ENCODE results near the gene RFX6. TPM values are rescaled to one million over a fixed set of nuclear protein-coding genes. Genes with fewer than 3 reads are reported as not detected.

RFX6 gene
- total and polyA plus RNA-seq, 4 donors, result not detected

GRCh38 chr6:116971959-116972358 lies 94.9 kb downstream of the RFX6 start:
- peaks cover 2% of the 10 kb centered on the region for H3K9me3 ChIP-seq (ENCODE audit: control insufficient read depth, low read length)
- intact Hi-C loops (cut with DNase I), result no loop called here
- H3K36me3 ChIP-seq (ENCODE audit: control insufficient read depth in 1 of 2, insufficient read depth in 2 of 2, low read length in 1 of 2), result no peaks in the 10 kb centered on the region
- 1 to 3% methylated on average over 1 of the region's 1 CpG for WGBS, 2 donors
- H3K4me1 ChIP-seq (ENCODE audit: control insufficient read depth in 1 of 2, insufficient read depth in 2 of 2, low read length in 2 of 2), result peaks cover 0 to 1% of the 10 kb centered on the region in 2 donors
- ATAC-seq (ENCODE audit: low FRiP score) (no peak), DNase-seq (no peak)
- H3K27me3 ChIP-seq (ENCODE audit: control insufficient read depth in 1 of 2, insufficient read depth in 2 of 2, low read length in 1 of 2), result no peaks in the 10 kb centered on the region
- no peak overlapping the region for H3K27ac ChIP-seq (ENCODE audit: low read depth in 1 of 2, low read length in 2 of 2)
- H3K4me3 ChIP-seq (ENCODE audit: low read length in 2 of 2), result no peak overlapping the region

GRCh38 chr6:116973976-116974375 lies 96.9 kb downstream of the RFX6 start:
- no peak overlapping the region for H3K4me3 ChIP-seq (ENCODE audit: low read length in 2 of 2)
- intact Hi-C loops (cut with DNase I), result no loop called here
- DNase-seq, result no peak

GRCh38 chr6:116974526-116975316 lies 97.7 kb downstream of the RFX6 start:
- no peaks in the 10 kb centered on the region for H3K27me3 ChIP-seq (ENCODE audit: control insufficient read depth in 1 of 2, insufficient read depth in 2 of 2, low read length in 1 of 2)
- H3K36me3 ChIP-seq (ENCODE audit: control insufficient read depth in 1 of 2, insufficient read depth in 2 of 2, low read length in 1 of 2), result no peaks in the 10 kb centered on the region
- ATAC-seq (ENCODE audit: low FRiP score) (no peak), DNase-seq (no peak)
- 56 to 57% methylated on average over 5 of the region's 5 CpGs for WGBS, 2 donors
- no peak overlapping the region for H3K27ac ChIP-seq (ENCODE audit: low read depth in 1 of 2, low read length in 2 of 2)
- H3K4me1 ChIP-seq (ENCODE audit: control insufficient read depth in 1 of 2, insufficient read depth in 2 of 2, low read length in 2 of 2), result peaks cover 0 to 1% of the 10 kb centered on the region in 2 donors
- H3K4me3 ChIP-seq (ENCODE audit: low read length in 2 of 2), result no peak overlapping the region
- H3K9me3 ChIP-seq (ENCODE audit: control insufficient read depth, low read length), result peaks cover 2% of the 10 kb centered on the region
- intact Hi-C loops (cut with DNase I), result no loop called here

More at GRCh38 chr6:116973976-116974375, 96.9 kb downstream of the RFX6 start:
- H3K36me3 ChIP-seq (ENCODE audit: control insufficient read depth in 1 of 2, insufficient read depth in 2 of 2, low read length in 1 of 2), result no peaks in the 10 kb centered on the region
- ATAC-seq (ENCODE audit: low FRiP score), result no peak
- H3K27me3 ChIP-seq (ENCODE audit: control insufficient read depth in 1 of 2, insufficient read depth in 2 of 2, low read length in 1 of 2), result no peaks in the 10 kb centered on the region
- WGBS, 2 donors, result 46 to 62% methylated on average over 5 of the region's 5 CpGs
- no peak overlapping the region for H3K27ac ChIP-seq (ENCODE audit: low read depth in 1 of 2, low read length in 2 of 2)
- peaks cover 0 to 1% of the 10 kb centered on the region in 2 donors for H3K4me1 ChIP-seq (ENCODE audit: control insufficient read depth in 1 of 2, insufficient read depth in 2 of 2, low read length in 2 of 2)
- peaks cover 2% of the 10 kb centered on the region for H3K9me3 ChIP-seq (ENCODE audit: control insufficient read depth, low read length)

- no peak overlapping the region for H3K4me3 ChIP-seq (ENCODE audit: low read length in 2 of 2)
- peaks cover 0 to 1% of the 10 kb centered on the region in 2 donors for H3K4me1 ChIP-seq (ENCODE audit: control insufficient read depth in 1 of 2, insufficient read depth in 2 of 2, low read length in 2 of 2)
- DNase-seq (no peak), ATAC-seq (ENCODE audit: low FRiP score) (no peak)
- WGBS, 2 donors, result 73 to 78% methylated on average over 3 of the region's 3 CpGs
- no peaks in the 10 kb centered on the region for H3K36me3 ChIP-seq (ENCODE audit: control insufficient read depth in 1 of 2, insufficient read depth in 2 of 2, low read length in 1 of 2)
- peaks cover 2% of the 10 kb centered on the region for H3K9me3 ChIP-seq (ENCODE audit: control insufficient read depth, low read length)
- H3K27me3 ChIP-seq (ENCODE audit: control insufficient read depth in 1 of 2, insufficient read depth in 2 of 2, low read length in 1 of 2), result no peaks in the 10 kb centered on the region
- H3K27ac ChIP-seq (ENCODE audit: low read depth in 1 of 2, low read length in 2 of 2), result no peak overlapping the region
- intact Hi-C loops (cut with DNase I), result no loop called here
Measured at GRCh38 chr6:116975600-116975999, 98.6 kb downstream of the RFX6 start.

- H3K4me3 ChIP-seq (ENCODE audit: low read length in 2 of 2), result no peak overlapping the region
- ATAC-seq (ENCODE audit: low FRiP score), result no peak
- H3K27me3 ChIP-seq (ENCODE audit: control insufficient read depth in 1 of 2, insufficient read depth in 2 of 2, low read length in 1 of 2), result no peaks in the 10 kb centered on the region
- 63 to 71% methylated on average over 1 of the region's 1 CpG for WGBS, 2 donors
- no peaks in the 10 kb centered on the region for H3K9me3 ChIP-seq (ENCODE audit: control insufficient read depth, low read length)
- no peaks in the 10 kb centered on the region for H3K36me3 ChIP-seq (ENCODE audit: control insufficient read depth in 1 of 2, insufficient read depth in 2 of 2, low read length in 1 of 2)
- H3K27ac ChIP-seq (ENCODE audit: low read depth in 1 of 2, low read length in 2 of 2), result no peak overlapping the region
- H3K4me1 ChIP-seq (ENCODE audit: control insufficient read depth in 1 of 2, insufficient read depth in 2 of 2, low read length in 2 of 2), result no peaks in the 10 kb centered on the region
- intact Hi-C loops (cut with DNase I), result no loop called here
- no peak for DNase-seq
Measured at GRCh38 chr6:116979560-116979959, 102.5 kb downstream of the RFX6 start.

Other genes starting within 250 kb of the RFX6 start
- gene ZUP1, start 208.5 kb upstream of the RFX6 start, total RNA-seq, result 10 to 100 TPM; 11.4 TPM
- gene ZUP1, start 208.5 kb upstream of the RFX6 start, polyA plus RNA-seq, result 1 to 10 TPM; 4.6 to 7.1 TPM
- gene KPNA5, start 196.0 kb upstream of the RFX6 start, total RNA-seq, result 10 to 100 TPM; 18.9 to 21.7 TPM
- gene KPNA5, start 196.0 kb upstream of the RFX6 start, polyA plus RNA-seq, result 1 to 10 TPM; 3.4 to 3.8 TPM
- 1 to 10 TPM; 3.2 to 6.2 TPM for gene FAM162B, start 111.5 kb upstream of the RFX6 start, total RNA-seq
- gene FAM162B, start 111.5 kb upstream of the RFX6 start, polyA plus RNA-seq, result under 1 TPM in 1 of 2 donors, not detected in 1; 0.88 TPM
- not detected for gene GPRC6A, start 48.2 kb upstream of the RFX6 start, total RNA-seq
- not detected for gene GPRC6A, start 48.2 kb upstream of the RFX6 start, polyA plus RNA-seq